ENCODE data around the gene C16orf78. TPM values are rescaled to one million over a fixed set of nuclear protein-coding genes. Genes with fewer than 3 reads are reported as not detected.

The C16orf78 gene
- total RNA-seq, 1 donor from 2014 or later = not detected

DNA sequence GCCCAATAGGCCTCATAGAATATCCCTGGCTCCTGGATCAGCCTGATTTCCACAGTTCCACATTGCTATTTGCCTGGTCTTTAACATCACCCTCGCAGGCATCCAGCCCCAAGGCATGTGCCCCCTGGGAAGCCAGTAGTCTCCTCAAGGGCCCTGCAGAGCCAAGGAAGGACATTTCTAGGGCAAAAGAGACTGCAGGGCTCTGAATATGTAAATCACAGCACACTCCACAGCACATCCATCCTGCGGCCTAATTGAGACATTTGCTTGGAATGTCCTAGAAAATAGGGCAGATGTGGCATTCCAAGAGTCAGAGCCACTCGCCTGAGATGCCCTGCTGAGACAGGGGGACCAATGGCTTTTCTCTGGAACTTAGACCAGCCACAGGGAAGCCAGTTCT is 11.4 kb upstream of the C16orf78 start:
- Mint-ChIP-seq H3K27me3 (ENCODE audit: low read depth) (peaks cover 22% of the 10 kb centered on the region), H3K27ac (ENCODE audit: unreplicated experiment) (no peak overlapping the region), H3K4me1 (ENCODE audit: low read depth) (no peaks in the 10 kb centered on the region), H3K4me3 (ENCODE audit: unreplicated experiment) (no peak overlapping the region), H3K9me3 (ENCODE audit: low read depth) (peaks cover 6% of the 10 kb centered on the region), H3K36me3 (ENCODE audit: low read depth) (no peaks in the 10 kb centered on the region)
- no peak for DNase-seq (ENCODE audit: low spot score)
- TF ChIP-seq, protein P1, sequence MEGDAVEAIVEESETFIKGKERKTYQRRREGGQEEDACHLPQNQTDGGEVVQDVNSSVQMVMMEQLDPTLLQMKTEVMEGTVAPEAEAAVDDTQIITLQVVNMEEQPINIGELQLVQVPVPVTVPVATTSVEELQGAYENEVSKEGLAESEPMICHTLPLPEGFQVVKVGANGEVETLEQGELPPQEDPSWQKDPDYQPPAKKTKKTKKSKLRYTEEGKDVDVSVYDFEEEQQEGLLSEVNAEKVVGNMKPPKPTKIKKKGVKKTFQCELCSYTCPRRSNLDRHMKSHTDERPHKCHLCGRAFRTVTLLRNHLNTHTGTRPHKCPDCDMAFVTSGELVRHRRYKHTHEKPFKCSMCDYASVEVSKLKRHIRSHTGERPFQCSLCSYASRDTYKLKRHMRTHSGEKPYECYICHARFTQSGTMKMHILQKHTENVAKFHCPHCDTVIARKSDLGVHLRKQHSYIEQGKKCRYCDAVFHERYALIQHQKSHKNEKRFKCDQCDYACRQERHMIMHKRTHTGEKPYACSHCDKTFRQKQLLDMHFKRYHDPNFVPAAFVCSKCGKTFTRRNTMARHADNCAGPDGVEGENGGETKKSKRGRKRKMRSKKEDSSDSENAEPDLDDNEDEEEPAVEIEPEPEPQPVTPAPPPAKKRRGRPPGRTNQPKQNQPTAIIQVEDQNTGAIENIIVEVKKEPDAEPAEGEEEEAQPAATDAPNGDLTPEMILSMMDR (IDR thresholded peaks at IDR 0.05) = no peak

DNA sequence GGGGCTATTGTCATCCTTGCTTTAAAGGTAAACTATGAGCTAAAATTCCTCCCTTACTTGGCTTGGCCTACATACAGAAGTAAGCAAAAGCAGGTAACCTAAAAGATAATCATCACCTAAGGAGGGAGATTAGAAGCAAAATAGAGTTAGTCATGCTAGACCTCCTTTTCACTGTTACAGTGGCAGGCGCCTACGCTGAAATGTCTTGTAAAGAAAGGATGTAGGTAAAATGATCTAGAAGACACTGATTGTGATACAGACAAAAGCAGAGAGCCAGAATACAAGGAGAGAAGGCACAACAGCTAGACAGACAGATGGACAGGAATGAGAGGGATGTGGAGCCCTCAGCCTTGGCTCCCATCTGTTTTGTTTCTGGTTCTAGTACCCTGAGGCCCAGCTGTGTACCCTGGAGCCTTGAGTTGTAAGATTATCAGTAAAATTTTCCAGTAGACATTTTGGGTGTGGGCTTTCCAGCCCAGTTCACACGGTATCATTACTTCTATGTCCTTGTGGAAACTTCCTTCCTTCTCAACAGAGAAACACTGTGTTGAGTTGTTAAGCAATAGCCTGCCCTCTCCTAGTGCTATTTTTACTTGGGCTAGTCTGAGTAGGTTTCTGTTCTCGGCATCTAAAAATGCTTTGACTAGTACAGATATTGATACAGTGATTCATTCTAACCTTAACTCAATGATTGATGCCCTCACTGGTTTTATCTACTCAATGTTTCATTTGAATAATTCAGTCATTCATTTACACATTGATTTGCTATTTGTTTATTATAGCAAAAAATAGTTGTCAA is 7.7 kb upstream of the C16orf78 start:
- H3K9me3 Mint-ChIP-seq (ENCODE audit: low read depth) = peaks cover 9% of the 10 kb centered on the region
- DNase-seq (ENCODE audit: low spot score) = no peak
- no peaks in the 10 kb centered on the region for H3K36me3 Mint-ChIP-seq (ENCODE audit: low read depth)
- TF ChIP-seq, protein P1 (IDR thresholded peaks at IDR 0.05) = no peak
- no peak overlapping the region for H3K27ac Mint-ChIP-seq (ENCODE audit: unreplicated experiment)
- H3K4me3 Mint-ChIP-seq (ENCODE audit: unreplicated experiment) = no peak overlapping the region
- no peaks in the 10 kb centered on the region for H3K4me1 Mint-ChIP-seq (ENCODE audit: low read depth)
- peaks cover 12% of the 10 kb centered on the region for H3K27me3 Mint-ChIP-seq (ENCODE audit: low read depth)

DNA sequence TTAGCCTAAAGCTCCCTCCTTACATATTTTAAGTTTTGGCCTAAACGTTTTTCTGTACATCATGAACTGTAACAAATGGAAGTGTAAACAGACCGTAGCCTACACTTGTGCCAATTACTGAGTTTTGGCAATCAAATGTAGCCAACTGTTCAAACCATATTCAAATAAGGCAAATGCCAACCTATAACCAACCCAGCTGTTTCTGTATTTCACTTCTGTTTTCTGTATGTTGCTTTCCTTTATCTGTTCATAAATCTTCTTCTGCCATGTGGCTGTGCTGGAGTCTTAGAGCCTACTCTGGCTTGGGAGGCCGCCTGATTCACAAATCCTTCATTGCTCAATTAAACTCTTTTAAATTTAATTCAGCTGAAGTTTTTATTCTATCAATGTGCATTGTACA is 6.9 kb upstream of the C16orf78 start:
- Mint-ChIP-seq H3K4me1 (ENCODE audit: low read depth) (no peaks in the 10 kb centered on the region), H3K27me3 (ENCODE audit: low read depth) (peaks cover 12% of the 10 kb centered on the region), H3K9me3 (ENCODE audit: low read depth) (peaks cover 9% of the 10 kb centered on the region), H3K36me3 (ENCODE audit: low read depth) (no peaks in the 10 kb centered on the region), H3K27ac (ENCODE audit: unreplicated experiment) (no peak overlapping the region), H3K4me3 (ENCODE audit: unreplicated experiment) (no peak overlapping the region)
- TF ChIP-seq, protein P1 (IDR thresholded peaks at IDR 0.05) = no peak
- DNase-seq (ENCODE audit: low spot score) = no peak

- Mint-ChIP-seq H3K36me3 (ENCODE audit: low read depth) (no peaks in the 10 kb centered on the region), H3K27me3 (ENCODE audit: low read depth) (peaks cover 11% of the 10 kb centered on the region), H3K4me3 (ENCODE audit: unreplicated experiment) (no peak overlapping the region), H3K27ac (ENCODE audit: unreplicated experiment) (no peak overlapping the region), H3K9me3 (ENCODE audit: low read depth) (peaks cover 3% of the 10 kb centered on the region), H3K4me1 (ENCODE audit: low read depth) (no peaks in the 10 kb centered on the region)
- DNase-seq (ENCODE audit: low spot score) = no peak
- TF ChIP-seq, protein P1 (IDR thresholded peaks at IDR 0.05) = no peak
These were observed 3.7 kb upstream of the C16orf78 start for GRCh38 chr16:49369651-49370611.

DNA sequence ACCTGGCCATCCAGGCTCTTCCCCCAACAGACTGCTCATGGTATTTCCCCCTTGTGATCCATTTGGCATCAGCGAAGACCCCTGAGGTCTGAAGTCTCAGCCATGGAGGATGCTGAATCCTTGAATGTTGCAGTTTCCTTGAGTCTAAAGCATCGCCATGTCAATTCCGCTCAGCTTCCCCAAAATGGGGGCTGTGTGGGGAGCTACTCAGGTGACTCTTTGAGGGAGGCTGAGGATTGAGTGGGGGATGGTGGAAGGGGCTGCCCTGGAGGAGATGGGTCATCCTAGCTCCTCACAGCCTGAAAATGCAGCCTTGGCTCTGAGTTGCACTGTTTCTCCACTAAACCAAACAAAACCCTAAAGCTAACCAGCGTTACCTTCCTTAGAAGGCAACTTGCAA is 2.6 kb downstream of the C16orf78 start:
- no peak for DNase-seq (ENCODE audit: low spot score)
- Mint-ChIP-seq H3K9me3 (ENCODE audit: low read depth) (no peaks in the 10 kb centered on the region), H3K4me1 (ENCODE audit: low read depth) (no peaks in the 10 kb centered on the region), H3K4me3 (ENCODE audit: unreplicated experiment) (no peak overlapping the region), H3K27ac (ENCODE audit: unreplicated experiment) (no peak overlapping the region), H3K36me3 (ENCODE audit: low read depth) (no peaks in the 10 kb centered on the region), H3K27me3 (ENCODE audit: low read depth) (peaks cover 2% of the 10 kb centered on the region)
- TF ChIP-seq, protein P1 (IDR thresholded peaks at IDR 0.05) = no peak

Data from chondrocyte (in vitro differentiated cells).